DOHH2 (cell line): ENCODE measurements around the gene NHLH1.

Experiments used
- H3F3A ChIP-seq: fragments of 200-600 bp; sonication (generic), shearing (Covaris generic); 2 replicates; pipeline ENCODE4 v1.6.0; 2016; ENCODE audit warnings: antibody characterized with exemption, mild to moderate bottlenecking; ENCODE audit not compliant: control insufficient read depth, insufficient read depth
- H3K27ac ChIP-seq: fragments of 200-600 bp; sonication (generic); 2 replicates; pipeline ENCODE4 v1.5.1; 2014; ENCODE audit warnings: low read depth, mild to moderate bottlenecking, low read length, moderate library complexity
- H3K27me3 ChIP-seq: fragments of 200-600 bp; sonication (generic); 2 replicates; pipeline ENCODE4 v1.6.1; 2014; ENCODE audit warnings: mild to moderate bottlenecking, low read length, mixed read lengths; ENCODE audit not compliant: control insufficient read depth
- H3K36me3 ChIP-seq: fragments of 200-600 bp; sonication (generic); 2 replicates; pipeline ENCODE4 v1.6.1; 2014; ENCODE audit warnings: mild to moderate bottlenecking, low read length, moderate library complexity, mixed read lengths; ENCODE audit not compliant: control insufficient read depth
- H3K4me1 ChIP-seq: fragments of 200-600 bp; sonication (generic); 2 replicates; pipeline ENCODE4 v1.6.1; 2014; ENCODE audit warnings: mild to moderate bottlenecking, low read length, mixed read lengths; ENCODE audit not compliant: control insufficient read depth
- H3K4me2 ChIP-seq: fragments of 200-600 bp; sonication (generic); 2 replicates; pipeline ENCODE4 v1.6.0; 2014; ENCODE audit warnings: mild to moderate bottlenecking, low read length, moderate library complexity
- H3K4me3 ChIP-seq: fragments of 200-600 bp; sonication (generic); 2 replicates; pipeline ENCODE4 v1.5.1; 2014; ENCODE audit warnings: mild to moderate bottlenecking, low read length, mixed read lengths
- H3K79me2 ChIP-seq: fragments of 200-600 bp; sonication (generic); 2 replicates; pipeline ENCODE4 v1.6.1; 2014; ENCODE audit warnings: mild to moderate bottlenecking, low read length, mixed read lengths; ENCODE audit not compliant: control insufficient read depth
- H3K9me2 ChIP-seq: fragments of 200-600 bp; sonication (generic); replicated peaks from 2 replicates; pipeline ENCODE4 v1.6.1; 2014; ENCODE audit warnings: mild to moderate bottlenecking, low read length, mixed read lengths; ENCODE audit not compliant: control insufficient read depth
- H3K9me3 ChIP-seq: fragments of 200-600 bp; sonication (generic); 2 replicates; pipeline ENCODE4 v1.6.1; 2014; ENCODE audit warnings: antibody characterized with exemption, low read length, mixed read lengths; ENCODE audit not compliant: control insufficient read depth, insufficient read depth
- H4K20me1 ChIP-seq: fragments of 200-600 bp; sonication (generic); 2 replicates; pipeline ENCODE4 v1.6.0; 2014; ENCODE audit warnings: low read depth, mild to moderate bottlenecking, antibody characterized with exemption, low read length, moderate library complexity; ENCODE audit not compliant: control insufficient read depth, insufficient read depth
- EZH2phosphoT487 ChIP-seq: fragments of 200-600 bp; sonication (generic); IDR thresholded peaks from 2 replicates; pipeline ENCODE4 v1.6.1; 2017; ENCODE audit warnings: borderline replicate concordance, mild to moderate bottlenecking, antibody characterized with exemption, low read length, moderate library complexity, mixed read lengths
- TF ChIP-seq, protein P1 (sequence below): fragments of 200-600 bp; sonication (generic); IDR thresholded peaks from one replicate; pipeline ENCODE4 v1.5.1; 2014; ENCODE audit warnings: antibody characterized with exemption, mild to moderate bottlenecking, low read depth, low read length; ENCODE audit not compliant: poor library complexity, severe bottlenecking

NHLH1 gene

DNA sequence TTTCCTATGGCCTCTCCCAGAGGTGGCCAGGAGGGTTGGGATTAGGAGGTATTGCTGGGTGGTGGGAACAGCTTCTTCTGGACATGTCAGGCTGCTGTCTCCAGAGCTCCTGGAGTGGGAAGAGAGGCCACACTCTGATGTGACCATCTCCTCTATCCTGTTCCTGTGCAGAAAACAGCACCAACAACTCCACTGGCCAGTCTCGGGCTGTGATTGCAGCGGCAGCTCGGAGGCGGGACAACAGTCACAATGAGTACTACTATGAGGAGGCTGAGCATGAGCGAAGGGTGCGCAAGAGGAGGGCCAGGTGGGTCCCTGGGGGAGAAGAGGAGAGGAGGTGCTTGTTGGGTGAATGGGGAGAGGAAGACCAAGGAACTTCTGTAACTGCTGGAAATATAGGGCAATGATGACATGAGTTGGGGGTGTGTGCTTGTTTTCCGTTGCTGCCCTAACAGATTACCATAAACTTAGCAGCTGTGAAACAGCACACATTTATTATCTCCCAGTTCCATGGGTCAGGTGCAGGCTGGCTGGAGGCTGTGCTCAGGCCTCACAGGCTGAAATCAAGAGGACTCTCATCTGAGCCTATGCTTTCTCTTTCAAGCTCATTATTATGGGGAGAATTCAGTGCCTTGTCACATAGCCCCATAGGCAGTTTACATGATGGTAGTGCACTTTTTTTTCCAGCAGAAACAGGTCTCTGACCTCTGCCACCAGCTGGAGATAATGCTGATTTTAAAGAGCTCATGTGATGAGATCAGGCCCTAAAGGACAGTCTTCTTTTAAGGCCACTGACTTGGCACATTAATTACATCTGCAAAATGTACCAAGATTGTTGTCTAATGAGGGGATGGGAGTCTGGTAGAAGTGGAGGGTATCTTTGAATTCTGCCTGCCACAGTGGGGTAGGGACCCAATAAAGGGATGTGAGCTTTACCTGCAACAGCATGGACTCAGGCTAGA lies 54.3 kb downstream of the NHLH1 start:
- Histone ChIP-seq H3K27ac (no peak overlapping the region), H3K9me2 (no peaks in the 10 kb centered on the region), H4K20me1 (no peaks in the 10 kb centered on the region), H3K4me1 (no peaks in the 10 kb centered on the region), H3F3A (no peaks in the 10 kb centered on the region), H3K4me3 (no peak overlapping the region), H3K4me2 (no peak overlapping the region), H3K36me3 (no peaks in the 10 kb centered on the region), H3K9me3 (no peaks in the 10 kb centered on the region), H3K79me2 (no peaks in the 10 kb centered on the region), H3K27me3 (0 out of 2 replicates have a peak, but pooled peaks cover 5% of the 10 kb centered on the region)
- TF ChIP-seq, protein P1, sequence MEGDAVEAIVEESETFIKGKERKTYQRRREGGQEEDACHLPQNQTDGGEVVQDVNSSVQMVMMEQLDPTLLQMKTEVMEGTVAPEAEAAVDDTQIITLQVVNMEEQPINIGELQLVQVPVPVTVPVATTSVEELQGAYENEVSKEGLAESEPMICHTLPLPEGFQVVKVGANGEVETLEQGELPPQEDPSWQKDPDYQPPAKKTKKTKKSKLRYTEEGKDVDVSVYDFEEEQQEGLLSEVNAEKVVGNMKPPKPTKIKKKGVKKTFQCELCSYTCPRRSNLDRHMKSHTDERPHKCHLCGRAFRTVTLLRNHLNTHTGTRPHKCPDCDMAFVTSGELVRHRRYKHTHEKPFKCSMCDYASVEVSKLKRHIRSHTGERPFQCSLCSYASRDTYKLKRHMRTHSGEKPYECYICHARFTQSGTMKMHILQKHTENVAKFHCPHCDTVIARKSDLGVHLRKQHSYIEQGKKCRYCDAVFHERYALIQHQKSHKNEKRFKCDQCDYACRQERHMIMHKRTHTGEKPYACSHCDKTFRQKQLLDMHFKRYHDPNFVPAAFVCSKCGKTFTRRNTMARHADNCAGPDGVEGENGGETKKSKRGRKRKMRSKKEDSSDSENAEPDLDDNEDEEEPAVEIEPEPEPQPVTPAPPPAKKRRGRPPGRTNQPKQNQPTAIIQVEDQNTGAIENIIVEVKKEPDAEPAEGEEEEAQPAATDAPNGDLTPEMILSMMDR = no peak
- no peak for TF ChIP-seq EZH2phosphoT487

DNA sequence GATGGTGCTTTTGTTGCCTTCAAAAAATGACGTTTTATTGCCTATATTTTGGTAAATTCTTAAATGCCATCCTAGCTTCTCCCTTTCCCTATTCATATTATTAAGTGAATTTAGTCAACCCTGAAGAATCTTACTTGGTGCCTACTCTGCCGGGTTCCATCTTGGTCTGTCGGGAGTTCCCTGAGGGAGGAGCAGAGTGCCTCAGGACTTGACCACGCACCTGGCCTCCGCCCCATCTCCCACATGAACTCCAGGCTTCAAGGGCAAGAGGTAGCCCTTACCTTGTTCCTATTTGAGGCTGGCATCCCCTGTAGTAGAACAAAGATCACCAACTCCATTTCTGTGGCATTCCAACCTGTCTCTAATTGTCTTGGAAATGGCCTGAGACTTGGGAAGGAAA lies 55.0 kb downstream of the NHLH1 start:
- no peaks in the 10 kb centered on the region for H3F3A ChIP-seq

More for the DNA sequence above, 55.0 kb downstream of the NHLH1 start:
- no peaks in the 10 kb centered on the region for H3K9me3 ChIP-seq
- no peaks in the 10 kb centered on the region for H3K9me2 ChIP-seq
- H3K27ac ChIP-seq = no peak overlapping the region
- H3K4me2 ChIP-seq = no peak overlapping the region
- H4K20me1 ChIP-seq = no peaks in the 10 kb centered on the region
- TF ChIP-seq, protein P1 = no peak
- TF ChIP-seq EZH2phosphoT487 = no peak
- H3K4me1 ChIP-seq = no peaks in the 10 kb centered on the region
- no peak overlapping the region for H3K4me3 ChIP-seq
- no peaks in the 10 kb centered on the region for H3K79me2 ChIP-seq
- no peaks in the 10 kb centered on the region for H3K36me3 ChIP-seq
- H3K27me3 ChIP-seq = 0 out of 2 replicates have a peak, but pooled peaks cover 3% of the 10 kb centered on the region
